ENCODE measurements around the gene KIAA0930. TPM values are rescaled to one million over a fixed set of nuclear protein-coding genes. Genes with fewer than 3 reads are reported as not detected.

KIAA0930 gene
- polyA plus RNA-seq, 1 donor from 2014 or later, result 129 TPM

GRCh38 chr22:45224331-45224730 lies 16.4 kb downstream of the KIAA0930 start:
- Histone ChIP-seq H3K4me2 (ENCODE audit: low read length) (no peak overlapping the region), H3K4me3 (ENCODE audit: low read length) (no peak overlapping the region), H3K9me2 (ENCODE audit: insufficient read depth, low read length) (peaks cover 3% of the 10 kb centered on the region), H3K9me3 (ENCODE audit: low read length) (no peaks in the 10 kb centered on the region), H4K20me1 (ENCODE audit: insufficient read depth) (peaks cover 10% of the 10 kb centered on the region), H2AFZ (ENCODE audit: low read depth, low read length) (no peak overlapping the region), H3K79me2 (replicated peaks; ENCODE audit: insufficient read depth, low read length) (peaks cover 34% of the 10 kb centered on the region), H3F3A (ENCODE audit: insufficient read depth, low read length, poor library complexity, severe bottlenecking) (no peaks in the 10 kb centered on the region), H3K36me3 (ENCODE audit: insufficient read depth, low read length) (no peaks in the 10 kb centered on the region), H3K27me3 (ENCODE audit: insufficient read depth, low read depth, low read length) (no peaks in the 10 kb centered on the region), H3K9ac (ENCODE audit: low read length) (no peak overlapping the region), H3K27ac (ENCODE audit: low read length) (no peak overlapping the region)
- TF ChIP-seq POLR2AphosphoS5 (IDR thresholded peaks at IDR 0.05), result no peak
- TF ChIP-seq SMC3 (conservative IDR thresholded peaks at IDR 0.05; ENCODE audit: poor library complexity), result no peak
- no peak for TF ChIP-seq CTCF (IDR thresholded peaks at IDR 0.05; ENCODE audit: poor library complexity, severe bottlenecking)
- no peak for TF ChIP-seq RAD21 (conservative IDR thresholded peaks at IDR 0.05)
- TF ChIP-seq MXI1 (conservative IDR thresholded peaks at IDR 0.05; ENCODE audit: poor library complexity, severe bottlenecking), result no peak
- no peak for TF ChIP-seq TAF1 (IDR thresholded peaks at IDR 0.05; ENCODE audit: low read depth)
- no peak for TF ChIP-seq REST (IDR thresholded peaks at IDR 0.05; ENCODE audit: borderline replicate concordance)
- TF ChIP-seq EZH2 (IDR thresholded peaks at IDR 0.05; ENCODE audit: borderline replicate concordance, insufficient read depth, low read length, poor library complexity, severe bottlenecking), result no peak
- TF ChIP-seq EP300 (conservative IDR thresholded peaks at IDR 0.05; ENCODE audit: poor library complexity, severe bottlenecking), result no peak

- TF ChIP-seq TAF1 (IDR thresholded peaks at IDR 0.05; ENCODE audit: low read depth) (no peak), EP300 (conservative IDR thresholded peaks at IDR 0.05; ENCODE audit: poor library complexity, severe bottlenecking) (no peak), RAD21 (conservative IDR thresholded peaks at IDR 0.05) (no peak), SMC3 (conservative IDR thresholded peaks at IDR 0.05; ENCODE audit: poor library complexity) (no peak), EZH2 (IDR thresholded peaks at IDR 0.05; ENCODE audit: borderline replicate concordance, insufficient read depth, low read length, poor library complexity, severe bottlenecking) (no peak), MXI1 (conservative IDR thresholded peaks at IDR 0.05; ENCODE audit: poor library complexity, severe bottlenecking) (no peak), POLR2AphosphoS5 (IDR thresholded peaks at IDR 0.05) (no peak), REST (IDR thresholded peaks at IDR 0.05; ENCODE audit: borderline replicate concordance) (no peak), CTCF (IDR thresholded peaks at IDR 0.05; ENCODE audit: poor library complexity, severe bottlenecking) (no peak)
- H3K4me3 ChIP-seq (ENCODE audit: low read length), result no peak overlapping the region
- no peak overlapping the region for H3K27ac ChIP-seq (ENCODE audit: low read length)
- no peaks in the 10 kb centered on the region for H3K27me3 ChIP-seq (ENCODE audit: insufficient read depth, low read depth, low read length)
- H3K79me2 ChIP-seq (replicated peaks; ENCODE audit: insufficient read depth, low read length), result peaks cover 37% of the 10 kb centered on the region
- no peak overlapping the region for H2AFZ ChIP-seq (ENCODE audit: low read depth, low read length)
- H3F3A ChIP-seq (ENCODE audit: insufficient read depth, low read length, poor library complexity, severe bottlenecking), result no peaks in the 10 kb centered on the region
- H3K9me2 ChIP-seq (ENCODE audit: insufficient read depth, low read length), result peaks cover 3% of the 10 kb centered on the region
- peaks cover 10% of the 10 kb centered on the region for H4K20me1 ChIP-seq (ENCODE audit: insufficient read depth)
- no peaks in the 10 kb centered on the region for H3K36me3 ChIP-seq (ENCODE audit: insufficient read depth, low read length)
- H3K4me2 ChIP-seq (ENCODE audit: low read length), result no peak overlapping the region
- no peaks in the 10 kb centered on the region for H3K9me3 ChIP-seq (ENCODE audit: low read length)
- H3K9ac ChIP-seq (ENCODE audit: low read length), result no peak overlapping the region
These were observed 17.2 kb downstream of the KIAA0930 start for GRCh38 chr22:45223304-45224117.

Measured in neural cell (in vitro differentiated cells).